CD4-positive, alpha-beta T cell treated with Interleukin-21 for 1 hour (primary cell): ENCODE data around the gene C9orf43.

Experiments
- DNase-seq: peaks from one replicate; pipeline ENCODE4 v3.0.0-alpha.2; 2020

The C9orf43 gene

GRCh38 chr9:113468716-113469448 is 58.3 kb downstream of the C9orf43 start:
- no peak for DNase-seq

- DNase-seq: no peak
Observed at GRCh38 chr9:113471143-113471542, 60.6 kb downstream of the C9orf43 start.

GRCh38 chr9:113471566-113471965 is 61.0 kb downstream of the C9orf43 start:
- DNase-seq: no peak

- no peak for DNase-seq
Observed at GRCh38 chr9:113472199-113472598, 61.7 kb downstream of the C9orf43 start.

- no peak for DNase-seq
Observed at GRCh38 chr9:113474360-113475028, 63.9 kb downstream of the C9orf43 start.

- DNase-seq: no peak
Observed at GRCh38 chr9:113475031-113475430, 64.5 kb downstream of the C9orf43 start.

GRCh38 chr9:113475992-113476391 is 65.4 kb downstream of the C9orf43 start:
- no peak for DNase-seq

GRCh38 chr9:113476511-113476916 is 66.0 kb downstream of the C9orf43 start:
- no peak for DNase-seq

GRCh38 chr9:113477058-113477457 is 66.5 kb downstream of the C9orf43 start:
- DNase-seq: no peak

GRCh38 chr9:113477661-113478060 is 67.1 kb downstream of the C9orf43 start:
- DNase-seq: no peak

- peak; percentile 30 for DNase-seq
Observed at GRCh38 chr9:113479174-113479621, 68.7 kb downstream of the C9orf43 start.
